Measurements from ENCODE around the gene ARF1. TPM values are rescaled to one million over a fixed set of nuclear protein-coding genes. Genes with fewer than 3 reads are reported as not detected.

Gene ARF1
- total RNA-seq, 1 donor from 2014 or later: 447 TPM

DNA sequence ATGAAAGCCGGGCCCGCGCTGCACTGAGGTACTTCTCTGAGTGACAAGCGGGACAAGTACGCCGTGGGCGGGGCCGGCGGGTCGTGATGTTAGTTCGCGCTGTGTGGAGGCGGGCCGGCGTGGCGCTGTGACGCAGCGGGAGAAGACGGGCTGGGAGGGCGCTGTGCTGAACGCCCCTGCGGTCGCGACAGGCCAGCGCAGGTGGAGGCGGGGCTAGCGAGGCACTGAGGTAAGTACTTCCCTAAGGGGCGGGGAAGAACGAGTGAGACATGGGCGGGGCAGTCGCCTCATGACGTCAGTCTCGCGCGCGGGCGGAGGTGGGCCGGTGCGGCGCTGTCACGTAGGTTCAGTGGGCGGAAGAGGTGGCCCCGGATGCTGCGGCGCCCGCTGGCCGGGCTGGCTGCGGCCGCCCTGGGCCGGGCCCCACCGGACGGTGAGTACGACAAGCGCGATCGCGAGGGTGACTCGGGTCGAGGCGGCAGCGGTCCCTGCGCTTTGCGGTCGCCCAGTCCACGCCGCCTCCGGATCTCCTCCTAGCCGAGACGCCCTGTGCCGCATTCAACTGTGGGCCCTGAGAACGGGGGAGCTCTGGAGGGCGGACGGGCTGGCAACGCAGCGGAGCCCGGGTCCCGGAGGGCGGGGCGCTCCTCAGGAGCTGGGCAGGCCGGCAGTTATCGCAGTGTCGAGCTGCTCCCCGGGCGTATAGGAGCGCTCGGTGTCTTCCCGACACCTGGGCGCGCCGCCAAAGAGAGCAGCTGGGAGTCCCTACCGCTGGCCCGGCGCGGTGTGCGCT, 57.6 kb downstream of the ARF1 start, which contains the start of gene GUK1:
Gene GUK1 (plus strand): TSS at position 349 of the 793 bp plus-strand sequence. CDS start 24 bp downstream, at position 373.
- peaks cover 18 to 34% of the 10 kb centered on the region in 2 donors for H3K4me1 ChIP-seq

DNA sequence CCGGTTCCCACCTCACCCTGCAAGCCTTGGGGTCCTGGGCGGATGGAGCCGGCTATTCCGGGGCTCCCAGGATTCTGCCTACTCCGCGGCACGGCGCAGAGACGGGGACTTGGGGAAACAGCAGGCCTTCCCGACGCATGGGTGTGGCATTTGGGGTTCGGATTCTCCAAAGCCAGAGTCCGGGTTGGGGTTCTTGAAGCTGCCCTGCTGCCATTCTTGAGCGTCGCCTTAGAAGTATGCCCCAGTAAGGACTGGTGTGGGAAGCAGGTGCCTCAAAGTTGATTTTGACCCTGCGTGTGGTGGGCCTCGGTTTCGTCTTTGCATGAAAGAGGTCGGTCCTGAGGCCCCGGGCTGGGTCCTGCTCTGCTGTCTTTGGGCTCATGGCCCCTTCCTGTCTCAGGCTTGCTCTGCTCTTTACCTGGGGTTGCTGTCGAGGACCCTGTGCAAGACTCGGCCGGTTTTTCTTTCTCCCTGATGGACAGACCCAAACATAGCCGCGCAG, 58.3 kb downstream of the ARF1 start:
- H3K27me3 ChIP-seq: no peaks in the 10 kb centered on the region
- H3K4me3 ChIP-seq: peak overlapping the region; percentile 79 to 92
- H3K4me1 ChIP-seq: peaks cover 18 to 34% of the 10 kb centered on the region in 2 donors
- peaks cover 7 to 9% of the 10 kb centered on the region in 2 donors for H3K36me3 ChIP-seq
- intact Hi-C loops (cut with DNase I): loop anchor here (1.0 to 2.0 kb wide), 5 partner anchors 9 to 346 kb away; partner anchors contain the start of genes ARF1, GJC2, MRPL55 and RNF187
- DNase-seq (ENCODE audit: low spot score in 2 of 2): no peak
- TF ChIP-seq, protein P1, sequence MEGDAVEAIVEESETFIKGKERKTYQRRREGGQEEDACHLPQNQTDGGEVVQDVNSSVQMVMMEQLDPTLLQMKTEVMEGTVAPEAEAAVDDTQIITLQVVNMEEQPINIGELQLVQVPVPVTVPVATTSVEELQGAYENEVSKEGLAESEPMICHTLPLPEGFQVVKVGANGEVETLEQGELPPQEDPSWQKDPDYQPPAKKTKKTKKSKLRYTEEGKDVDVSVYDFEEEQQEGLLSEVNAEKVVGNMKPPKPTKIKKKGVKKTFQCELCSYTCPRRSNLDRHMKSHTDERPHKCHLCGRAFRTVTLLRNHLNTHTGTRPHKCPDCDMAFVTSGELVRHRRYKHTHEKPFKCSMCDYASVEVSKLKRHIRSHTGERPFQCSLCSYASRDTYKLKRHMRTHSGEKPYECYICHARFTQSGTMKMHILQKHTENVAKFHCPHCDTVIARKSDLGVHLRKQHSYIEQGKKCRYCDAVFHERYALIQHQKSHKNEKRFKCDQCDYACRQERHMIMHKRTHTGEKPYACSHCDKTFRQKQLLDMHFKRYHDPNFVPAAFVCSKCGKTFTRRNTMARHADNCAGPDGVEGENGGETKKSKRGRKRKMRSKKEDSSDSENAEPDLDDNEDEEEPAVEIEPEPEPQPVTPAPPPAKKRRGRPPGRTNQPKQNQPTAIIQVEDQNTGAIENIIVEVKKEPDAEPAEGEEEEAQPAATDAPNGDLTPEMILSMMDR (IDR thresholded peaks at IDR 0.05): no peak
- H3K9me3 ChIP-seq: no peaks in the 10 kb centered on the region
- H3K27ac ChIP-seq: peak overlapping the region; percentile 90 to 96

More for the DNA sequence above, 57.6 kb downstream of the ARF1 start, which contains the start of gene GUK1:
- H3K27ac ChIP-seq: peak within 1 kb of the TSS; percentile 90 to 96
- TF ChIP-seq, protein P1 (IDR thresholded peaks at IDR 0.05): peak in 1 of 3 experiments; percentile 17
- intact Hi-C loops (cut with DNase I): loop anchor here (1.0 to 2.0 kb wide), 5 partner anchors 9 to 347 kb away; partner anchors contain the start of genes ARF1, GJC2, MRPL55 and RNF187
- H3K36me3 ChIP-seq: peaks cover 2 to 7% of the 10 kb centered on the region in 2 donors
- peak; percentile 100 for DNase-seq (ENCODE audit: low spot score in 2 of 2)
- H3K27me3 ChIP-seq: no peaks in the 10 kb centered on the region
- H3K4me3 ChIP-seq: peak within 1 kb of the TSS; percentile 79 to 92
- no peaks in the 10 kb centered on the region for H3K9me3 ChIP-seq

- Histone ChIP-seq H3K4me1 (peaks cover 18 to 34% of the 10 kb centered on the region in 2 donors), H3K36me3 (peaks cover 8 to 16% of the 10 kb centered on the region in 2 donors), H3K4me3 (peak overlapping the region; percentile 79 to 92), H3K9me3 (no peaks in the 10 kb centered on the region), H3K27ac (peak overlapping the region; percentile 90 to 96), H3K27me3 (no peaks in the 10 kb centered on the region)
- intact Hi-C loops (cut with DNase I): loop anchor here (2.0 kb wide), 1 partner anchor 345 kb away; the partner anchor contains the start of gene RNF187
- TF ChIP-seq, protein P1 (IDR thresholded peaks at IDR 0.05): no peak
- peak in 1 of 2 donors; percentile 74 for DNase-seq (ENCODE audit: low spot score in 2 of 2)
Measured at GRCh38 chr1:228141226-228142044, 58.9 kb downstream of the ARF1 start.

GRCh38 chr1:228142155-228142691, 59.7 kb downstream of the ARF1 start:
- Histone ChIP-seq H3K27ac (peak overlapping the region; percentile 90 to 96), H3K36me3 (peaks cover 15 to 23% of the 10 kb centered on the region in 2 donors), H3K4me1 (peaks cover 18 to 34% of the 10 kb centered on the region in 2 donors), H3K27me3 (no peaks in the 10 kb centered on the region), H3K9me3 (no peaks in the 10 kb centered on the region), H3K4me3 (peak overlapping the region; percentile 79 to 92)
- TF ChIP-seq, protein P1 (IDR thresholded peaks at IDR 0.05): no peak
- intact Hi-C loops (cut with DNase I): no loop called here
- peak in 1 of 2 donors; percentile 58 for DNase-seq (ENCODE audit: low spot score in 2 of 2)

DNA sequence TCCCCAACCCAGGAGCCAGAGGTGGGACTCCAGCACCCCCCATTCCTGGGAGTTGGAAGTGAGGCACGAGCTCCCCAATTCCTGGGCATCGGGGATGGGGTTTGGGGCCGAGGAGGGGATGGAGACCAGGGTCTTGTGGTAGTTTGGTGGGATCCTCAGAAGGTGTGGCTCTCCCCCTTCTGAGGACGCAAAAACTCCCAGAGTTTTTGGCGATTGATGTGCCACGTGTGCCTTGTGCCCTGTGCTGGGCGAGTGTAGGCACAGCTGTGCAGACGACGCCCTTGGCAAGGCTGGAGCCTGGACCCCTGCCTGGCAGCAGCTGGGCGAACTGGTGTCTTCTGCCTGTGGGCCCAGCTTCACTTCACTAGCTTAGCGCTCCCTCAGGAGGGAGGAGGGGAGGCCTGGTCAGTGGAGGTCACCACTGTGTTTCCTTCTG, 60.2 kb downstream of the ARF1 start:
- H3K4me3 ChIP-seq: peak overlapping the region in 1 of 2 donors; percentile 79
- intact Hi-C loops (cut with DNase I): no loop called here
- TF ChIP-seq, protein P1 (IDR thresholded peaks at IDR 0.05): no peak
- no peak for DNase-seq (ENCODE audit: low spot score in 2 of 2)
- no peaks in the 10 kb centered on the region for H3K27me3 ChIP-seq
- no peak overlapping the region for H3K27ac ChIP-seq
- H3K36me3 ChIP-seq: peaks cover 18 to 28% of the 10 kb centered on the region in 2 donors
- no peaks in the 10 kb centered on the region for H3K9me3 ChIP-seq
- H3K4me1 ChIP-seq: peaks cover 18 to 34% of the 10 kb centered on the region in 2 donors
